GM10847 (cell line): ENCODE measurements around the gene WEE2.
A peak's percentile ranks its signal among the peaks of the same experiment; 100 is the strongest.

ENCODE experiments used
- POLR2A ChIP-seq: IDR thresholded peaks from 2 replicates; pipeline ENCODE4 v1.6.1; 2011; ENCODE audit not compliant: insufficient read length; ENCODE audit errors: extremely low read depth

WEE2 gene

GRCh38 chr7:141702047-141702567, 6.0 kb upstream of the WEE2 start, which contains the start of gene DENND11:
DENND11 (minus strand) TSS chr7:141702166; CDS start chr7:141702153, 13 bp downstream.
- peak; percentile 42 for TF ChIP-seq POLR2A

- no peak for TF ChIP-seq POLR2A
Observed at GRCh38 chr7:141702892-141703291, 5.3 kb upstream of the WEE2 start.

- no peak for TF ChIP-seq POLR2A
Observed at GRCh38 chr7:141704112-141704511, 4.0 kb upstream of the WEE2 start.

- TF ChIP-seq POLR2A, result no peak
Observed at GRCh38 chr7:141704741-141705140, 3.4 kb upstream of the WEE2 start.

- no peak for TF ChIP-seq POLR2A
Observed at GRCh38 chr7:141706239-141707064, 1.7 kb upstream of the WEE2 start.

- TF ChIP-seq POLR2A, result no peak
Observed at GRCh38 chr7:141709318-141709717, 1.2 kb downstream of the WEE2 start.

- TF ChIP-seq POLR2A, result no peak
Observed at GRCh38 chr7:141709749-141710148, 1.6 kb downstream of the WEE2 start.

GRCh38 chr7:141710301-141710700, 2.1 kb downstream of the WEE2 start:
- TF ChIP-seq POLR2A, result no peak

- no peak for TF ChIP-seq POLR2A
Observed at GRCh38 chr7:141712603-141713255, 4.6 kb downstream of the WEE2 start.

- TF ChIP-seq POLR2A, result no peak
Observed at GRCh38 chr7:141713890-141714289, 5.7 kb downstream of the WEE2 start.

GRCh38 chr7:141714571-141714970, 6.4 kb downstream of the WEE2 start:
- no peak for TF ChIP-seq POLR2A

GRCh38 chr7:141715018-141715417, 6.9 kb downstream of the WEE2 start:
- no peak for TF ChIP-seq POLR2A

- TF ChIP-seq POLR2A, result no peak
Observed at GRCh38 chr7:141715794-141716689, 7.9 kb downstream of the WEE2 start.

- TF ChIP-seq POLR2A, result no peak
Observed at GRCh38 chr7:141717450-141717849, 9.3 kb downstream of the WEE2 start.

GRCh38 chr7:141722529-141722928, 14.4 kb downstream of the WEE2 start:
- no peak for TF ChIP-seq POLR2A
